Hematopoietic multipotent progenitor cell treated with erythropoietin and hydrocortisone succinate and interleukin-3 and kit ligand, for 4 days (in vitro differentiated cells): ENCODE measurements around the gene BCL2.
A peak's percentile ranks its signal among the peaks of the same experiment; 100 is the strongest.

Experiments
- DNase-seq: peaks from one replicate; pipeline ENCODE4 v3.0.0-alpha.2; 2015

The BCL2 gene

DNA sequence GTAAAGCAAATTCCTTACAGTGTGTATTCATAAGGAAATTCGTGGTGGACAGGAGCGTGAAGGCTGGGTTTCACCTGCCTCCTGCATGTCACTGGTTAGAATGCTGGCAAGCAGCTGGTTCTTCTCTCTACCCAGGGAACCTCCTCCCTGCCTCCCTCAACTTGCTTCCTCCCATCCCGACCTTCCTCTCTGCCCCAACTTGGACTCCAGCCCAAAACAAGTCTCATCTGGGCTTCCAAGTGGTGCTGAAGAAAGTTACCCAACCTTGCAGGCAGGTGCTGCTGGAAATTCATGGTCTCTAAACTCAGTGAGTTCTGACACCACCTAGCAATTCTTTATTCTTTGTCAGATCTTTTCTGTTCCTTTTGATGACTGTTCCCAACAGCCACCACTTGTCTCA, 184.5 kb downstream of the BCL2 start:
- DNase-seq, result no peak

DNA sequence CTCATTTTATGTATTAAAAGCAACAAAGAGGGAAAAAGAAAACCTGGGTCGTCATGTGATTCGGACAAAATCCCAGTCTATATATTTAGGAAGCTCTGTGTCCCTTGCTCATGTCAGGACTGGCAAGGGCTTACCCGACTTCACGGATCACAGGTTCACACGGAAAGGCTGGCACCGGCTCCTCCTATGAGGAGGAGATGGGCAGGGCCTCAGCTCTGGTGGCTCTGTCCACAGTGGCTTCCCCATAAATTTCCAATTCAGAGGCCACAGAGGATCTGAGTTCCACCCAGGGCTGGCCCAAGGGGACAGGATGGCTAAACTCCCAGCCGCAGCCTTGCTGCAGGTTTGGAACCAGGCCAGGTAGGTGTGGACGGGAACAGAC, 186.8 kb downstream of the BCL2 start:
- DNase-seq, result no peak

DNA sequence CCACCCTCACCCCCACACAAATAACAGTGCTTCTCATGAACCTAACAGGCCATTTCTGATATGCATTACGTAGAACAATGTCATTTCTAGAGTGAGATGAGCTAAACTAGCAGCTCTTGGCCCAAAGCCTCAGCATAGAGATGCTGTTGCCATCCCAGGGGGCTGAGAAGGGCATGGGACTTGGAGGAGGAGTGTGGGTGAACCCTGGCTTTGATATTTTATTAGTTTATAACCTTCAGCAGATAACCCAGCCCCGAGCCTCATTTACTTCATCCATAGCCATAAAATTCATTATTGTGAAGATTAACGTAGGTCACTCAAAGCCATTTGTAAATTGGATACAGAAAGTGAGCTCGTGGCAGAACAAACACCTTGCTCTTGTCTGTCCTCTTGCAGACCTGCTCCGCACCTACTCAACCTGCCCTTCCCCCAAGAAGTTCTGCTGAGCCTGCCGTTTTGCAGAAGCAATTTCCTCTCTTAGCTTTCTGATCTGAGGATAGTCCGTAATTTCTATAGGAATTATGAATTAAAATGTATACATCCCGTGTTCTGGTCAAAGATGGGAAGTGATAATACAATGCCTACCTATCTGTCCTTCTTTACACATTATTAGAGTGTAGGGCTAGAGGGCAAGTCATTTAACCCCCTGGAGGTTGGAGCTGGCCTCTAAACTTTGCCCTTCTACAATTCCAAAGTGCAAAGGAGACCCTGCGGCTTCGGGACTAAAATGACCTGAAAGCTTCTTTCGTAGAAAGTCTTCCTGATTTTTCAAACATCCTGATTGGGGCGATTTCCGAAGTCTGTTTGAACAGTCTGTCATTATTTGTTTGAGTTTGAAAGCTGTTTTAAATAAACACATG, 187.4 kb downstream of the BCL2 start:
- no peak for DNase-seq

DNA sequence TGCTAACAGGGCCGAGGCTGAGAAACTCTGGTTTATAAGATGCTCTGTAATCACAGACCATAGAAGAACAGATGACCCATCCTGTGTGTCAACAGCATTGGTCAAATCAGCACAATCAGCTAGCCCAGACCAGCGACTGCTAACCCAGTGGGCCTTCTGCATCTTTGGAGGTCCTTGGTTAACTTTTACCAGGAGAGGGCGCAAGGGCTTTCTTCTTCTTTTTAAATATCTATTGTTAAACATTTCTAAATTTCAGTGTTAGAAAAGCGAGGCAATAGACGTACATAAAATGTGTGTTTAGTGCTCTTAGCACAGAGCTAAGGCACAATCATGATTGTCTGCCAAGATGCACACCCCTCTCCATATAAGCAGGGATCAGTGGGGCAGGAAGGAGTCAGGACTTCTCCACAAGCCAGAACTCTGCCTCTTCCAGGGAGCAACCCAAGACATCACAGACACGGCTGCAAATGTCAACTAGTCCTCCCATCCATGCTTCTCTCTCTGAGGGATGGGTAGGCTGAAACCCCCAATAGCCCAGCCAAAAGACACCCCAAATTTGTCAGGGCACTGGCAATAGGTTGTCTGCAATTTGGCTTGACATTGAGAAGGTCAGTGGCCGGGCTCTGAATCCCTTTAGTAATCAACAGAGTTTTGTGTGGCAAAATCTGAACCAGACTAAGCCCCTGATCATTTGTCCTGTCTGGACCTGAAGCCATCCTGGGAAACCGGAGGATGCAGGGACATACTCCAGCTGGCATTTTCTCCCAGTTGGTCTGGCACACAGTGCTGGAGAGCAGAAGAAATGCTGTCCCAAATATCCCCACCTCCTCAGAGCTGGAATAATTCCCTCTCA, 188.2 kb downstream of the BCL2 start:
- DNase-seq, result peak; percentile 87

DNA sequence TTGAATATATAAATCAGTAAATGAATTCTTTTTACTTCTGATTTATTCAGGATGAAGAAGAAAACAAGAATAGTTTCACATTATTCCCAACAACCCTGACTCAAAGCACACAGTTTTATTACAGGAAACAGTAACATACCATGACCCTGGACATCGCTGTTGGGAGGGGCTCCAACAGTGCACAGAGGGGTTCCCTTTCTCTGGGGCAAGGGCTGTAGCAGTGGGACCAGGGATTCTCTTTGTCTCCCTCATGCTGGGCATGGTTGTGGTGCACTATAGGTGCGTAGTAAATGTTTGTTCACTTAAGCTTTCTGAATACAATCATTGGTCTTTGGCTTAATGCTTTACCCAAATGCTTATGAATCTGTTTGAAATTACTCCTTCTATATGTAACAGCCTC, 189.4 kb downstream of the BCL2 start:
- DNase-seq, result no peak

DNA sequence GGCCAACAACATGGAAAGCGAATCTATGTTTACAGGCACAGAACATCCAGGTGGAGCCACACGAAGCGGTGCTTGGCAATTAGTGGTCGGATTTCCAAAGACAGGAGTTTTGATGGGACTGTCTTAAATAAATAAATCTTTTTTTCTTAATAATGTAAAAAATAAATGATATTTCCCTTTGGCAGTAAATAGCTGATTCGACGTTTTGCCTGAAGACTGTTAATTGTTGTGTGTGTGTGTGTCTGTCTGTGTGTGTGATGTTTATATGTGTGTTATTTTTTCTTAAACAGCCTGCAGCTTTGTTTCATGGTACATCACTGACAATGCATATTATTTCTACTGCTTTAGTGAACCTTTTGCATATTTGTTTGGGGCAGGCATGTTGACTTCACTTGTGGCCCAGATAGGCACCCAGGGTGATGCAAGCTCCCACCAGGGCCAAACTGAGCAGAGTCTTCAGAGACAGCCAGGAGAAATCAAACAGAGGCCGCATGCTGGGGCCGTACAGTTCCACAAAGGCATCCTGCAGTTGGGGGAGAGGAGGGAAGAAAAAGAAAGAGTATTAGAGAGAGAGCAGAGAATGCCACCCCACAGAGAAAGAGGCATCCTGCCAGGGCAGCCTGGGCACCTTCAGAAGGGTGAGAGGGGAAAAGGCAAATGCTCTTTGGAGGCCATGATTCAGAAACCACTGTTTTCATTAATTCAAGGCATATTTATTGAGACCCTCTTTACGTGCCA, 191.2 kb downstream of the BCL2 start:
- DNase-seq, result no peak

DNA sequence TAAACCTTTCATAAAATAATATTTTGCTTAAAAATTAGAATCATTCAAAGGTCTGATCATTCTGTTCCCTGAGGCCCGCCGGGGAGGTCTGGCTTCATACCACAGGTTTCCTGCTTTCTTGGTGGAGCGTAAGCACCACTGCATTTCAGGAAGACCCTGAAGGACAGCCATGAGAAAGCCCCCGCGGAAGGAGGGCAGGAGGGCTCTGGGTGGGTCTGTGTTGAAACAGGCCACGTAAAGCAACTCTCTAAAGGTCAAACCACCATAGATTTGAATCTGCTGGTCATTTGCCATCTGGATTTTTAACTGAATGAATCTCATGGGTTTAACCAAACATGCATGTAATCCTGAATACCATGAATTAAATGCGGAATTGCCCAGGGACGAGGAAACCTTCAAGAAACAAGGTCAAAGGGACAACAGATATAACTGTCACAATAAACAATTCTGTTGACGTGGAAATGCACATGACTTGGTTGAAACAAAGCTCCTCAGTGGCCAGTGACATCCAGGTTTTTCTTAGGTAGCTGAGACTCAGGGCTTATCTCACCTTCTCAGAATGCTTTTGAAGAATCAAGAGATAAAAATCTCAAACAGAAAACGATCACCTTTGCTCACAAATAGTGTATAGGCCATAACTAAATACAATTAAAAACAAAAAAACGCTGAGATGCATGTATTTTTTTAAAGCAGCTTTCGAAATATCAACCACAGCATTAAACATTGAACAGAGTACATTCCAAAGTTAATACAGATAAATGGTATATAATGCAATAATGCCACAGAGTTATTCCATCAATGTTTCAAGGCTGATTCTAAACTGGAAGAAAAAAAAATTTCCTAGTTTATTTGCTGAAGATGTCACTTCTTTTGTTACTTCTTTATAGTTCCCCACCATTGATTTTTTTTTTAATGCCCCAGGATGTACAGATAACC, 193.2 kb downstream of the BCL2 start:
- peak; percentile 28 for DNase-seq

DNA sequence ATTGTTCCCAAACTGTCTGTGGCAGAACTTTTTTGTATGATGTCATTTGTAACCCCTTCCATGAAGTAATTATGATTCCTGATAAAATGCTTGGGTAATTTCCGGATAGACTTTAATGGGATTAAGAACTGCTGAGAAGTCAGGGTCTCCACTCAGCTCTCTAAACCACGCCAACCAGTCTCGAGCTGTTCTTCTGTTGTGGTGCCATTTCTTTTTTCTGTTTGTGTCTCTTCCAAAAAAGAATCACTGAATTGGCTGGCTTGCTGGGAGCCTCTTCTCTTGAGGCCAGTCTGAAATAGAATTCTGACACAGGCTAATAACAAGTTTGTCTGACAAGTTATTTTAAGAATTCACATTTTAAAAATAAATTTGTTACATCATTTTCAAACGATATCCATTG, 198.9 kb downstream of the BCL2 start:
- DNase-seq, result no peak

DNA sequence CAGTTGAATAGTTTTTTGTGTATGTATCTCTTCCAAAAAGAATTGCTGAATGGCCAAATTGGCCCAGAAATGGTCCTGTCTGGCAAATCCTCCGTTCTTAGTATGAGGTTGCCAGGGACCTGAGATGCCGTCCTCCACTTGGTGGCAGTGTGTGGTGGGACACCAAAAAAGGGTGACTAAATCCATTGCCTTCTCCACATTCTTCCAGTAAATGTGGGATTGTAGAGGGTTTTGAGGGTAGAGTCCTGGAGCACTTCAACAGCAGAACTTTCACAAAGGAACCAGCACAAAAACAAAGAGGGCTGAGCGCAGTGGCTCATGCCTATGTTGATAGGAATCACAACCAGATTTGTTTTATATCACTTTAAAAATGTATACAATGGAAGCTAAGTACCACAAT, 199.9 kb downstream of the BCL2 start:
- DNase-seq, result peak; percentile 48

DNA sequence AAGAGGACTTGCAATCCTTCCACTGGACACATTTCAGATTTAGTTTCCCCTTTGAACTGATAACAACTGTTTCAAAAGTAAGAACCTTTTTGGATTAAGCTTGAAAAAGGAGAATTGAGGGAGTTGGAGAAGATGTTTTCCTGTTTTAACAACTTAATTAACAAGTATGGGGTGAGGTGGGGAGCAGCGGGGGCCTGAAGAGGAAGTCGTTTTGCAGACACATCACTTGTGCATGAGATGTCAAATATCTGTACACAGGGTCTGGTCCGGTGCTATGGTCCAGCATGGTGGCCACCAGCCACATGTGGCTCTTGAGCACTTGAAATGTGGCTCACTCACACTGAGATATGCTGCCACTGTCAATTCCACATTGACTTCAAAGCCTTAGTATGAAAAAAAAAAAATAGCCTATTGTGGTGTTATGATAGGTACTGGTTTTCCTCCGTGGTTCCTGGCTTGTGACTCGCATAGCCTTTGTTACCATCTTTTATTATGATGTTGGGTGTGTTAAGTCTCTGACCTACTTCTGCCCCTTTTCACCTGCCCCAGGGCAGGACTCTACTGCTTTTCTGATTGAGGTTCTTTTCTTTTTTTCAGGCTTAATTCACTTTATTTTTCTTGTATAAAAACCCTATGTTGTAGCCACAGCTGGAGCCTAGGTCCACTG, 205.5 kb downstream of the BCL2 start:
- DNase-seq, result peak; percentile 44

DNA sequence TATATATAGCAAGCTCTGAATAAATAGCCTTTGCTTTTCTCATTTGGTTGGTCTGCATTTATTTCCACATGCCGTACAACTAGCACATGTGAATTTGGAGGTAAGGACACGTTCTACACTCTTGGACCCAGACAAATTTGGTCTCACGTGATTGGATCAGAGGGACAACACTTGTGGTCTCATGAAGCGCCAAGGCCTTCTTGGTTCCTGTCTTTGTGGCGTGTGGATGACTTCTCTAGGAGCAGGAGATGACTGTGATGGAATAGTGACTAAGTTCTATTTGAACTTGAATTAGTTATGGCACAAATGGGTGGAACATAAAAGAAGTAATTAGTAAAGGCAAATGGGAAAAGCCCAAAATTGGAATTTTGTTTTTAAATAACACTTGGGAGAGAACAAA, 206.9 kb downstream of the BCL2 start:
- DNase-seq, result peak; percentile 37

DNA sequence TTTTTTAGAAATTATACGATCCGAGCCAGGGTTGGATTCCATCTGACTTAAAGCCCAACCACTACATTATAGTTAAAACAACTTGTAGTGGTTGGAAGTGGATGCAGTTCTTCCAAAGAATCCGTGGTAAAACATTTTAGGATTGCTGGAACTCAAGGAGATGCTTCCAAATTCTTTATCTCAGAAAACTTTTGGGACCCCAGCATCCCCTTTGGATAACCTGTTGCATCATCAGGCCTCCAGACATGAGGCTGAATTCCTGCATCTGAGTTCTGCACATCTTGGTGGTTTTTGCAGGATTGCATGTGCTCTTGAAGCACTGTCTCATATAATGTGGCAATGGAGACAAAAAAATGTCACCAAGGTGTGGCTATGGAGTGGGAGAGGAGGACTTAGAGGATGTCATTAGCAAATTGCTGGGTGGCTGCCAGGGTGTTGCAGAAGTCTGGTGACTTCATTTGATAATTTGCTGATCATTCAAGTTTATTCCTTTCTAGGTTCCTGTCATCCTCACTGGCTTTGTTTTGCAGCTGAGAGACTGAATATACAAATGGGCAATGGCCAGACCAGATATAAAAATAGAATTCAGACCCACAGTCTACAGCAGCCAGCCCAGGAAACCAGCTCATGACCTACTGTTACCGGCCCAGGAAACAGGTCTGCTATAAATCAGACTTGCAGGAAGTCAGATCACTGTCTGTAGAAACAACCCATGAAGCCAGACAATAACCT, 207.7 kb downstream of the BCL2 start:
- DNase-seq, result peak; percentile 77

DNA sequence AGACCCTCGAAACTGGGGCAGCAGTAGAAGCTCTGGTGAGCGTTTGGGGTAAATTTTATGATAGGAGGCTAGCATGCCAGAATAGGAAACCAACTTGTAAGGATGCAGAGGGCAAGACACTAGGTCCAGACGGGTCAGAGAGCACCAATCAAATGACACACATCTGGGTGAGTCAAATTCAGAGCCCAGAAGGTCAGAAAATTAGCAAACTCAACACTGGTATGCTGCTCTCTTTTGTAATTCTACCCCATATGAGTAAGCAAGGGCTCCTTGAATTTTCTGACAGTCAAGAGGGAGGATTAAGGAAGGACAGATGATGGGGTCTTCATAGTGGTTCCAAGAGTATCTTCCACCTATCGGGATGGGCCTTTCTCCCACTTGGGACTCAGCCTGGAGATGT, 209.8 kb downstream of the BCL2 start:
- no peak for DNase-seq

DNA sequence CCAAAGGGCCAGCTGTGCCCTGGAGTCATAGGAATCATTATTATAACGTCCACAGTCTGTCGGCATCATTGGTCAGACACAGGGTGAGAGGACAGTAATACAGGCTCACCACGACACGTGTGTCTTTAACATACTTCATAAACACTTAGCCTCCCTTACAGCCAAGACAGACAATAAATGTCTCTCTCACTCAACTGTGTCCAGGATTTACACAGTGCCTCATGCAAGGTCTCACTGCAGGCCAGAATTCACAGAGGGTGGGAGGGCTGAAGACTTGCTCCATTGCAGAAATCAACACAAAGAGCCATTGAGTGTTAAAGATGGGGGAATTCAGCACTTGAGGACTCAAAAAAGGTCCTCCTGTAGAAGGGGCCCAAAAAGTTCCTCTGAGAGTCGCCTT, 210.5 kb downstream of the BCL2 start:
- no peak for DNase-seq

DNA sequence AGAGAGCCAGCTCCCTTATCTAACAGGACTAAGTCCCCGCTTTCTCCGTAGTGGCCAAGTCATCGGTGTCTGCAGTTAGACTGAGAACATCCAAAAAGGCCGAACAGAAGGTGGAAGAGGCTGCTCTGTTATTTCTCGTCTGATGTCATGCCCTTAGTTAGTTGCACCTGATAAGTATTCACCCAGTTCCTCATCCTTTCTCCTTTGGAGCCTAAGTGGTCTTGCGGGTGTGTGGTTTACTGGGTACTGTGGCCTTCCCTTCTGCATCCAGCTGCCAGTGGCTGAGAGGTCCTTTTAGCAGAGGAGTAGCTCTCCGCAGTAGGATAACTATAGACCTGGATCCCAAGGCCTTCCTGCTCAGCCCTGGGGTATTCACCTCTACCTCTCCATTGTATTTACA, 211.6 kb downstream of the BCL2 start:
- DNase-seq, result no peak

DNA sequence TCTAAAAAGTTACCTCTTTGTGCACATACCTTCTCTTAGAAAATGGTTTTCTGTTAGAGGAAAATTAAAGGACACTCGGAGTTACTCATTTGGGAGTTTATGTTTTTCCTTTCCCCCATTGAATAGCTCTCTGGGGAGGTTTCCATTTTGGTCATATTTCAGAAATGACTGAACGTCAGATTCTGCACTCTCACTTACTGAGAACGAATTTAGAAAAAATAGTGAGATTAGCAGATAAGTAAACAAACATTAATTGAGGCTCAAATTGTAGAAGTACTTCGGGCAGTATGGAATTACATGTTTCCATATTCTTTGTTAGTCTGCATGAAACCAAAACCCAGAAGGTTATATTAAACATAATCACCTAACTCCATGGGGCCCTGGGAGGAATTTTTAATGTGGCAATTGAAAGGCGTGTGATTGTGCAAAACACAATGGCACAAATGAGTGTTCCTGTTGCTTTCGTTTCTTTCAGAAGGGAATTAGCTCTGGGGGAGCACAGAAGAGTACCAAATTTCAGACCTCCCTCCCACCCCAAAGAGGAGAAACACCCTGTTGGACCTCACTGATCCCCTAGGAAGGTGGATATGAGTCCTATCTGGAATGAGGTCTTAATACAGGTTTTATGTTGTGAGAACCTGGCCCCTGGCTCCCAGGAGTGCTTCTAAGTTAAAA, 212.3 kb downstream of the BCL2 start:
- no peak for DNase-seq

DNA sequence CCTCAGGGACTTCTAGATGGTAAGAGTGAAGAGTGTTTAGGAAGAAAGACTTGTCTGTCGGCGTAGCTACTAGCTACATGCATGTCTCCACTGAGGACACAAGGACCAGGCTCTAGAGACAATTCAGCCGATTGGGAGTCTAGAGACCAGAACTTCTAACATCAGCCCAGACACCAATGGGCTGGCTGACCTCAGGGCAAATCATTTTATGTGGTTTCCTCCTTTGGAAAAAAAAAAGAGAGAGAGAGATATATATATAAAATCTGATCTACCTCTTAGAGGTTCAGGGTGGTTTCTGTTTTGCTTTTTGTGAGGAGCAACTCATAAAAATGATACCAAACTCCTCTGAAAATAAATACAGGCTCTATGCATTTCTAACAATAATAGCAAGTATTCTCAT, 212.8 kb downstream of the BCL2 start:
- DNase-seq, result no peak

DNA sequence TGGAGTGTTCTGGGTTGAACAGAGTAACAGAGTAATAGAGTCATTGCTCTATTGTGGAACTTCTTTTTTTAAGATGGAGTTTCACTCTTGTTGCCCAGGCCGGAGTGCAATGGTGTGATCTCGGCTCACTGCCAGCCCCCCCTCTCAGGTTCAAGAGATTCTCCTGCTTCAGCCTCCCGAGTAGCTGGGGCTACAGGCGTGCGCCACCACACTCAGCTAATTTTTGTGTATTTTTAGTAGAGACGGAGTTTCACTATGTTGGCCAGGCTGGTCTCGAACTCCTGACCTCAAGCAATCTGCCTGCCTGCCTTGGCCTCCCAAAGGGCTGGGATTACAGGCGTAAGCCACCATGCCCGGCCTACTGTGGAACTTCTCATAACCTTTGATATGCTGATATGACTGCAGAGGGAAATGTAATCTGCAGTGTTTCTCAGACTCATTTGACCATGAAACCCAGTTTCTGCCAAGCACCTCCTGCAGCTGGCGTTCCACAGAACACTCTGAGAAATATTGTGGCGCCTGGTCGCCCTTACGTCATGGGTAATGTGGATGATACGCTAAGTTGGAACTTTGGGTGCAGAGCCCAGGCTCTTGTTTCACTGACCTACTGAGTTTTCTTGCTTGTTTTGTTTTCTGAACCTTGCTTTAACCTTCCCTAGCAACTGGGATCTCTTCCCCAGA, 213.8 kb downstream of the BCL2 start:
- no peak for DNase-seq

DNA sequence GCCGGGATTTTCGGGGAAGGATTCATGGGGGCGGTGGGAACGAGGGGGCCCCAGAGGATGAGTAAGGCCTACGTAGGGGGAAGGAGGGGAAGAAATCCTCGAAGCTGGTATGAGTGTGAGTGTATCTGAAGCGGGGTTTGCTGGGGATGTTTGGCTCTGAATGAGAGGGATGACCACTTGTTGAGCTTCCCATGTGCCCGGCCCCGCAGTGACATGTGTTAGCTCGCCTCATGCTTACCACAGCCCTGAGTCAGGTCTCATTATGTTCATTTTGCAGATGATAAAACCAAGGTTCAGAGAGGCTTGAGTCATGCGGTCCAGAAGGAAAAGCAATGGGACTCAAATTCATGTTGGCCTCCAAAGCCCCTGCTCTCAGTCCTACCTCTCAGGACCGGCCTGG, 214.7 kb downstream of the BCL2 start:
- DNase-seq, result no peak
